GM12864 (cell line): ENCODE results near the gene USP15.
"Not testable (repeated sequence)": the region's sequence is repeated elsewhere in the genome, so short reads cannot be mapped to it uniquely, and the experiment has no call there.

Experiments
- DNase-seq: peaks from one replicate; pipeline ENCODE4 v3.0.0-alpha.2; 2011; ENCODE audit warnings: low read depth
- H3K4me3 ChIP-seq: 2 replicates; pipeline ENCODE4 v1.5.1; 2011; ENCODE audit warnings: mild to moderate bottlenecking, low read depth, low read length, control low read depth
- CTCF ChIP-seq: IDR thresholded peaks from 2 replicates; pipeline ENCODE4 v1.5.1; 2011; ENCODE audit warnings: low read depth, mild to moderate bottlenecking, moderate library complexity, low read length, control low read depth, inconsistent platforms; ENCODE audit errors: missing control alignments

Gene USP15

GRCh38 chr12:62332598-62332997, 72.4 kb downstream of the USP15 start:
- DNase-seq, result no peak
- no peak for TF ChIP-seq CTCF

GRCh38 chr12:62335057-62335456, 74.9 kb downstream of the USP15 start:
- no peak overlapping the region for H3K4me3 ChIP-seq
- no peak for TF ChIP-seq CTCF
- DNase-seq, result no peak

More at GRCh38 chr12:62332598-62332997, 72.4 kb downstream of the USP15 start:
- H3K4me3 ChIP-seq, result no peak overlapping the region

GRCh38 chr12:62335796-62336195, 75.6 kb downstream of the USP15 start:
- H3K4me3 ChIP-seq, result no peak overlapping the region
- no peak for DNase-seq
- no peak for TF ChIP-seq CTCF

- not testable (repeated sequence) for H3K4me3 ChIP-seq
Measured at GRCh38 chr12:62337643-62338042, 77.4 kb downstream of the USP15 start.

GRCh38 chr12:62342614-62343303, 82.6 kb downstream of the USP15 start:
- not testable (repeated sequence) for H3K4me3 ChIP-seq, DNase-seq

More at GRCh38 chr12:62337643-62338042, 77.4 kb downstream of the USP15 start:
- not testable (repeated sequence) for DNase-seq

- DNase-seq, H3K4me3 ChIP-seq: not testable (repeated sequence)
Measured at GRCh38 chr12:62343304-62344120, 83.3 kb downstream of the USP15 start.

GRCh38 chr12:62344731-62345556, 84.7 kb downstream of the USP15 start:
- not testable (repeated sequence) for DNase-seq, H3K4me3 ChIP-seq

GRCh38 chr12:62345667-62346066, 85.5 kb downstream of the USP15 start:
- no peak for DNase-seq
- TF ChIP-seq CTCF, result no peak

More at GRCh38 chr12:62345667-62346066, 85.5 kb downstream of the USP15 start:
- H3K4me3 ChIP-seq, result no peak overlapping the region
